Measurements from ENCODE around the gene MEIOB. TPM values are rescaled to one million over a fixed set of nuclear protein-coding genes. Genes with fewer than 3 reads are reported as not detected.

Gene MEIOB
- polyA plus RNA-seq, 4 donors: 0.34 to 0.38 TPM; not detected in 2

DNA sequence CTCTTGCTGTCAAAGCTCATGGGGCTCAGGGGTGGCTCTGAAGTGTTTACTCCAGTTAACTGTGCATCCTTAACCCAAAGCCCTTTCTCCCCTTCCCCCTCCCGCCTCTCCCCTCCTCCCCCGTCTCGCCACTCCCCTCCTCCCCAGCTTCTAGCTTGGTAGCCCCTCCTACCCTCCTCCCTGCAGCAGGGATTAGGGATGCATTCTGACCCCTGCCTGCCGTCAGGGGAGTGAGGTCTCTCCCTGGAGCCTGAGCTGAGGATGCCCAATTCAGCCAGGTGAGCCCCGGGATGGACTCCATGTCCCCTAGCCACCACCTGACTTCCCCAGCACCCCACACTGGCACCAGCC lies 44.7 kb upstream of the MEIOB start:
- Histone ChIP-seq H3K9me3 (ENCODE audit: control insufficient read depth in 2 of 2, insufficient read depth in 1 of 2, low read depth in 1 of 2, low read length in 1 of 2) (peaks cover 0 to 3% of the 10 kb centered on the region in 2 donors), H3K36me3 (ENCODE audit: control insufficient read depth in 3 of 3, insufficient read depth in 2 of 3, low read depth in 1 of 3, low read length in 3 of 3) (no peaks in the 10 kb centered on the region), H3K4me1 (ENCODE audit: control insufficient read depth in 3 of 3, insufficient read depth in 2 of 3, low read depth in 1 of 3, low read length in 2 of 3) (peaks cover 1 to 21% (median 3%) of the 10 kb centered on the region in 3 donors), H3K4me3 (ENCODE audit: low read depth in 1 of 3, low read length in 3 of 3) (no peak overlapping the region), H3K27me3 (ENCODE audit: control insufficient read depth in 3 of 3, insufficient read depth in 3 of 3, low read length in 3 of 3) (peaks cover 11 to 67% (median 28%) of the 10 kb centered on the region in 3 donors), H3K27ac (ENCODE audit: low read depth in 1 of 3, low read length in 2 of 3) (no peak overlapping the region)
- no peak for DNase-seq
- FAIRE-seq: no peak
- WGBS, 3 donors: 14 to 34% (median 29%) methylated on average over 4 to 5 of the region's 5 CpGs

- WGBS, 3 donors: 68 to 76% (median 72%) methylated on average over 24 to 25 of the region's 25 CpGs
- Histone ChIP-seq H3K4me1 (ENCODE audit: control insufficient read depth in 3 of 3, insufficient read depth in 2 of 3, low read depth in 1 of 3, low read length in 2 of 3) (peaks cover 1 to 21% (median 3%) of the 10 kb centered on the region in 3 donors), H3K4me3 (ENCODE audit: low read depth in 1 of 3, low read length in 3 of 3) (no peak overlapping the region), H3K36me3 (ENCODE audit: control insufficient read depth in 3 of 3, insufficient read depth in 2 of 3, low read depth in 1 of 3, low read length in 3 of 3) (no peaks in the 10 kb centered on the region), H3K27me3 (ENCODE audit: control insufficient read depth in 3 of 3, insufficient read depth in 3 of 3, low read length in 3 of 3) (peaks cover 11 to 61% (median 28%) of the 10 kb centered on the region in 3 donors), H3K27ac (ENCODE audit: low read depth in 1 of 3, low read length in 2 of 3) (no peak overlapping the region), H3K9me3 (ENCODE audit: control insufficient read depth in 2 of 2, insufficient read depth in 1 of 2, low read depth in 1 of 2, low read length in 1 of 2) (peaks cover 0 to 3% of the 10 kb centered on the region in 2 donors)
- FAIRE-seq (no peak), DNase-seq (no peak)
Measured at GRCh38 chr16:1915732-1916639, 44.0 kb upstream of the MEIOB start.

- 52 to 60% (median 57%) methylated on average over 6 to 8 of the region's 8 CpGs for WGBS, 3 donors
- H3K27ac ChIP-seq (ENCODE audit: low read depth in 1 of 3, low read length in 2 of 3): no peak overlapping the region
- FAIRE-seq: no peak
Measured at GRCh38 chr16:1914988-1915387, 43.0 kb upstream of the MEIOB start.

DNA sequence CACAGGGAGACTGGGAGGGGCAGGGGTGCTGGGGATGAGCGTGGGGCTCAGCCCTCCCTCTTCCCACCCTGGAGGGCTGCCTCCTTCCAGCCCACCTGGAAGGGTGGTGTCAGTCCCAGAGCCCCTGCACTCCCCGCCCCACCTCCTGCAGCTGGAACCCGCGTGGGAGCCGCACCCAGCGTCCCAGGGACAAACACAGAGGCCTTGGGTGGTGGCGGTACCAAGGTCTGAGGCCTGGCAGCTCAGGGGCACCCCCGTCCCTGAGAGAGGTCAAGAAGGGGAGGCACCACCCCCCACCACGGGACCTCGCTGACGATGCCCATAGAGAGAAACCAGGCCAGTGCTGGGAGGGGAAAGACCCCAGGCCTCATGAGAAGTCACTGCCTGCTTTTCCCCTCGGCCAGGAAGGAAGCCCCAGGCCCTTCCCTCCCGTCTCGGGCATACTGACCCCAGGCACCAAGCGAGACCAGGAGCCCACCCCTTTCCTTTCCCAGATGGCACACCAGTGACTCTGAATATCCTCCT lies 42.2 kb upstream of the MEIOB start:
- Histone ChIP-seq H3K9me3 (ENCODE audit: control insufficient read depth in 2 of 2, insufficient read depth in 1 of 2, low read depth in 1 of 2, low read length in 1 of 2) (no peaks in the 10 kb centered on the region), H3K4me1 (ENCODE audit: control insufficient read depth in 3 of 3, insufficient read depth in 2 of 3, low read depth in 1 of 3, low read length in 2 of 3) (peaks cover 1 to 26% (median 3%) of the 10 kb centered on the region in 3 donors), H3K36me3 (ENCODE audit: control insufficient read depth in 3 of 3, insufficient read depth in 2 of 3, low read depth in 1 of 3, low read length in 3 of 3) (no peaks in the 10 kb centered on the region), H3K27me3 (ENCODE audit: control insufficient read depth in 3 of 3, insufficient read depth in 3 of 3, low read length in 3 of 3) (peaks cover 11 to 43% (median 20%) of the 10 kb centered on the region in 3 donors), H3K27ac (ENCODE audit: low read depth in 1 of 3, low read length in 2 of 3) (no peak overlapping the region), H3K4me3 (ENCODE audit: low read depth in 1 of 3, low read length in 3 of 3) (no peak overlapping the region)
- no peak for FAIRE-seq
- WGBS, 3 donors: 16 to 38% (median 27%) methylated on average over 11 to 15 of the region's 15 CpGs
- no peak for DNase-seq

More at GRCh38 chr16:1914988-1915387, 43.0 kb upstream of the MEIOB start:
- no peak overlapping the region for H3K4me3 ChIP-seq (ENCODE audit: low read depth in 1 of 3, low read length in 3 of 3)
- H3K36me3 ChIP-seq (ENCODE audit: control insufficient read depth in 3 of 3, insufficient read depth in 2 of 3, low read depth in 1 of 3, low read length in 3 of 3): no peaks in the 10 kb centered on the region
- H3K9me3 ChIP-seq (ENCODE audit: control insufficient read depth in 2 of 2, insufficient read depth in 1 of 2, low read depth in 1 of 2, low read length in 1 of 2): peaks cover 0 to 3% of the 10 kb centered on the region in 2 donors
- no peak for DNase-seq
- peaks cover 1 to 24% (median 3%) of the 10 kb centered on the region in 3 donors for H3K4me1 ChIP-seq (ENCODE audit: control insufficient read depth in 3 of 3, insufficient read depth in 2 of 3, low read depth in 1 of 3, low read length in 2 of 3)
- H3K27me3 ChIP-seq (ENCODE audit: control insufficient read depth in 3 of 3, insufficient read depth in 3 of 3, low read length in 3 of 3): peaks cover 11 to 51% (median 20%) of the 10 kb centered on the region in 3 donors

GRCh38 chr16:1913327-1914083 lies 41.5 kb upstream of the MEIOB start:
- Histone ChIP-seq H3K9me3 (ENCODE audit: control insufficient read depth in 2 of 2, insufficient read depth in 1 of 2, low read depth in 1 of 2, low read length in 1 of 2) (no peaks in the 10 kb centered on the region), H3K4me3 (ENCODE audit: low read depth in 1 of 3, low read length in 3 of 3) (no peak overlapping the region), H3K36me3 (ENCODE audit: control insufficient read depth in 3 of 3, insufficient read depth in 2 of 3, low read depth in 1 of 3, low read length in 3 of 3) (no peaks in the 10 kb centered on the region), H3K27ac (ENCODE audit: low read depth in 1 of 3, low read length in 2 of 3) (peak overlapping the region in 1 of 3 donors; percentile 14), H3K4me1 (ENCODE audit: control insufficient read depth in 3 of 3, insufficient read depth in 2 of 3, low read depth in 1 of 3, low read length in 2 of 3) (peaks cover 1 to 26% (median 3%) of the 10 kb centered on the region in 3 donors), H3K27me3 (ENCODE audit: control insufficient read depth in 3 of 3, insufficient read depth in 3 of 3, low read length in 3 of 3) (peaks cover 11 to 36% (median 16%) of the 10 kb centered on the region in 3 donors)
- DNase-seq: peak; percentile 89 to 93
- WGBS, 3 donors: 22 to 38% (median 27%) methylated on average over 17 to 21 of the region's 21 CpGs
- no peak for FAIRE-seq

GRCh38 chr16:1912215-1912543 lies 40.2 kb upstream of the MEIOB start:
- DNase-seq (no peak), FAIRE-seq (no peak)
- H3K9me3 ChIP-seq (ENCODE audit: control insufficient read depth in 2 of 2, insufficient read depth in 1 of 2, low read depth in 1 of 2, low read length in 1 of 2): no peaks in the 10 kb centered on the region
- no peak overlapping the region for H3K4me3 ChIP-seq (ENCODE audit: low read depth in 1 of 3, low read length in 3 of 3)
- H3K4me1 ChIP-seq (ENCODE audit: control insufficient read depth in 3 of 3, insufficient read depth in 2 of 3, low read depth in 1 of 3, low read length in 2 of 3): peaks cover 1 to 26% (median 3%) of the 10 kb centered on the region in 3 donors
- H3K27me3 ChIP-seq (ENCODE audit: control insufficient read depth in 3 of 3, insufficient read depth in 3 of 3, low read length in 3 of 3): peaks cover 3 to 27% (median 10%) of the 10 kb centered on the region in 3 donors
- H3K36me3 ChIP-seq (ENCODE audit: control insufficient read depth in 3 of 3, insufficient read depth in 2 of 3, low read depth in 1 of 3, low read length in 3 of 3): no peaks in the 10 kb centered on the region
- WGBS, 3 donors: 35 to 71% (median 37%) methylated on average over 13 to 17 of the region's 17 CpGs
- no peak overlapping the region for H3K27ac ChIP-seq (ENCODE audit: low read depth in 1 of 3, low read length in 2 of 3)

GRCh38 chr16:1911467-1912214 lies 39.7 kb upstream of the MEIOB start:
- no peak for DNase-seq
- H3K27ac ChIP-seq (ENCODE audit: low read depth in 1 of 3, low read length in 2 of 3): no peak overlapping the region

More at GRCh38 chr16:1911467-1912214, 39.7 kb upstream of the MEIOB start:
- H3K36me3 ChIP-seq (ENCODE audit: control insufficient read depth in 3 of 3, insufficient read depth in 2 of 3, low read depth in 1 of 3, low read length in 3 of 3): no peaks in the 10 kb centered on the region
- no peaks in the 10 kb centered on the region for H3K9me3 ChIP-seq (ENCODE audit: control insufficient read depth in 2 of 2, insufficient read depth in 1 of 2, low read depth in 1 of 2, low read length in 1 of 2)
- 73 to 86% (median 78%) methylated on average over 45 to 59 of the region's 59 CpGs for WGBS, 3 donors
- H3K4me3 ChIP-seq (ENCODE audit: low read depth in 1 of 3, low read length in 3 of 3): no peak overlapping the region
- FAIRE-seq: no peak
- H3K4me1 ChIP-seq (ENCODE audit: control insufficient read depth in 3 of 3, insufficient read depth in 2 of 3, low read depth in 1 of 3, low read length in 2 of 3): peaks cover 1 to 26% (median 3%) of the 10 kb centered on the region in 3 donors
- peaks cover 0 to 22% (median 5%) of the 10 kb centered on the region in 3 donors for H3K27me3 ChIP-seq (ENCODE audit: control insufficient read depth in 3 of 3, insufficient read depth in 3 of 3, low read length in 3 of 3)

Measured in small intestine (tissue), 7 donors.